HG03442 (cell line): ENCODE data around the gene ST6GAL1.

Experiments
- ATAC-seq: cut with Tn5 transposase; IDR thresholded peaks from one replicate; pipeline ENCODE4 v1.9.1; 2021; ENCODE audit warnings: mild to moderate bottlenecking, moderate library complexity; ENCODE audit not compliant: unreplicated experiment

ST6GAL1 gene

GRCh38 chr3:187103251-187103650 is 172.9 kb downstream of the ST6GAL1 start:
- ATAC-seq: no peak

DNA sequence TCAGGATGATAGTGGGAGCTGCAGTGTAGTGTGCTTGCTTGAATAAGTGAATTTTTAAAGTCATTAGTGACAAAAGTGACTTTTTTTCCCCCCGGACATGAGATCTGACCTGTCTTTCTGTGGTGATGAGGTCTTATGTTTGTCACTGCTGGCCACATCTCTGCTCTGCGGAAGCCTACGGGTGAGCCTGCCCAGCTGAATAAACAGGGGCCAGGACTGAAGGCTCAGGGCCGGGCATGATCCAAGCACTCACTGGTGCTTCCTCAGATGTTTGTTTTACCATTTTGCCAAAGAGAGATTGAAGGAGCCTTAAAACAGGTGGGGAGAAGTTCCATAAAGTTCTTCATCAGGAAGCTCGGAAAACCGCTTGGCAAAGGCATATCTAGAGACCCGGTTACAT is 174.0 kb downstream of the ST6GAL1 start:
- no peak for ATAC-seq

DNA sequence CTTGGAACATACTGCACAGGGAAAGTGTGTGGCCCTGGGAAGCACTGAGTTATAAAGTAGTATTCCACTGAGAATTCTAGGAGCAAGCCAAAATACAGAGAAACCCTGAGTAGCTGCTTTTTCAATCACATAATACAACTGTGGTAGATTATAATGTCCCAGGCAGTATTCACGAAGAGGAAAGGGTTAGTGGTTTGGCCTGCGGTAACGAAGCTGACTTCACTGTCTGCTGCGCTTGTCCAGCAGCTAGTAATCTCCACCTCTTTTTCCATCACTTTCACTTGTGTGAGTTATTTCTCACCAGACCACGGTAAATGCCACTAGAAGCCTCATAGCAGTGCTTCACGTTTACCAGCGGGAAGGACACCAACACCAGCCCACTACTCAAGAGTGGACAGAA is 174.6 kb downstream of the ST6GAL1 start:
- no peak for ATAC-seq

DNA sequence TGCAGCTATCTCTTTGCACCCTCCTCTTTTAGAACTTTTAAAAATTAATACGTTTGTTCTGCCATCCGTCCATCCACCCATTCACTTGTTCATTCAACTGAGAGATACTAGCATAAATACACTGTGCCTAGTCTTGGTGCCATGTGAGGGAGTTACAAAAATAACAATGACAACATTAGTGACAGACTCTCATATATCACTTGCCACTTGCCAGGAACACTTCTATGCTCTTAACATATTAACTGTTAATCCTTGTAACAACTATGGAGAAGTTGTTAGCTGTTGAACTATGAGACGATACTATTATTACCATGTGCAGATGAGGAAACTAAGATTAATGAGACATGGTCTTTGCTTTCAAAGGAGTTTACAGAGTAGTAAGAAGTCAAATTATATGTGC is 175.4 kb downstream of the ST6GAL1 start:
- no peak for ATAC-seq

GRCh38 chr3:187107989-187108388 is 177.7 kb downstream of the ST6GAL1 start:
- no peak for ATAC-seq

DNA sequence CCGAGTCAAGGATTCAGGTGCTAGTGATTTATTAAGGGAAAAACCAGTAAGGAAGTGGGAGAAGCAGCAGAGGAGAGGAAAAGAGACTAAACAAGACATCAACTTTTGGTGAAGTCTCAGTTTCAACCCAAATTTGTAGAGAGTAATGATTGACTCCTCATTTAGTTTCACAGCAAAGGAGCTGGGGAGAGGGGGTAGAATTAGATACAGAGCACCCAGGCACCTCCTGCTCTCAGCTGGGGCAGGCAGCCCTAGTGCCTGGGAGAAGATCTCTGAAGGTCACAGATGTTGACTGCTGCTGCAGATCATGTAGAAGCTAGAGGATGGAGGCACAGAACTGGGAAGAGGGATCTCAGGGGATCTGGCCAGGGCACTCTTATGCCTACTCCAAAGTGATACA is 179.8 kb downstream of the ST6GAL1 start:
- no peak for ATAC-seq

GRCh38 chr3:187112934-187113793 is 182.8 kb downstream of the ST6GAL1 start:
- ATAC-seq: no peak

DNA sequence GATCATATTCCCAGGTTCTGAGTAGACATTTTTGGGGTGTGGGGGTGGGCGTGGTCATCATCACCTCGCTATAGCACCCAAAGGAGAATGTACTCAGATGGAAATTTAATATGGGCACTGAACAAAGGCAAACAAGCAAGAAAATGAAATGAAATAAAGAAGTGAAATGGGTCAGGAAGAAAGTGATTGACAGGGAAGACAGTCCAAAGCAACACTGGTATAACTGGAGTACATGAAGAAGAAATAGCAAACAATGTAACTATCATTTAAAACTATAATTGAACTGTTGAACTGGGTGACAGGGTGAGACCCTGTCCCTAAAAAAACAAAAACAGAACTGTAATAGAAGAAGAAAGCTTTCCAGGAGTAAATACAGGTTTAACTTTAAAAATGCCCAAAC is 184.2 kb downstream of the ST6GAL1 start:
- no peak for ATAC-seq

DNA sequence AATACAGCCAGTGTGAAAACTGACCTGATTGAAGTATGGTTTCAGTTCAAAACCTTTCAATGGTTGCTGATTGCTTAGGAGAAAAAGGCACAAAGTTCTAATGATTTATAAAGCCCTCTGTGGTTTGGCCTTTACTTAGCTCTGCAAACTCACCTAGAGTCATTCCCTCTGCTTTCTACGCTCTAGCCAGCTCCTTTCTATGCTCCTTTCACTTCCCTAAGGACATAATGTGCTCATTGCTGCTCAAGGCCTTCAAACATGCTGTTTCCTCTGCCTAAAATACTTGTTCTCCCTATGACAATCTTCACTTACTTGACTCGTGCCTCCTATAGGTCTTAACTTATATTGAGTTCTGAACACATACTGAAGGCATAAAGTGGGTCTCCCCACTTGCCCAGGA is 190.0 kb downstream of the ST6GAL1 start:
- no peak for ATAC-seq

DNA sequence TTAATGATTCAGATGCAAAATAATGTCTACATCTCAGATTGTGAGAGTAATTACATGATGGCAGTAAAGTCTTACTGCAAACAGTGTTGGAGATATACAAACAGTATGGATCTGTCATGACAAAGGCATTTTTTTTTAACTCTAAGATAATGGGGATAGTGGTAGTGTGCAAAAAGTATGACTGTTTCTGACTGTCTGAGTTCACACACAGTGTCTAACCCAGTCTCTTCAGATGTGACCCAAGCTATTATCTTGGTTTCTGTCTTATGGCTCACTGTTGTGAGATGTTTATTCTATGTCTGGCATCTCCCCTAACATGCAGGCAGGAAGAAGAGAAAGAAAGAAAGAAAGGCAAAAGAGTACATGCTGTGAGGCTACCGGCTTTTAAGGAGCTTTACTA is 191.9 kb downstream of the ST6GAL1 start:
- ATAC-seq: no peak

DNA sequence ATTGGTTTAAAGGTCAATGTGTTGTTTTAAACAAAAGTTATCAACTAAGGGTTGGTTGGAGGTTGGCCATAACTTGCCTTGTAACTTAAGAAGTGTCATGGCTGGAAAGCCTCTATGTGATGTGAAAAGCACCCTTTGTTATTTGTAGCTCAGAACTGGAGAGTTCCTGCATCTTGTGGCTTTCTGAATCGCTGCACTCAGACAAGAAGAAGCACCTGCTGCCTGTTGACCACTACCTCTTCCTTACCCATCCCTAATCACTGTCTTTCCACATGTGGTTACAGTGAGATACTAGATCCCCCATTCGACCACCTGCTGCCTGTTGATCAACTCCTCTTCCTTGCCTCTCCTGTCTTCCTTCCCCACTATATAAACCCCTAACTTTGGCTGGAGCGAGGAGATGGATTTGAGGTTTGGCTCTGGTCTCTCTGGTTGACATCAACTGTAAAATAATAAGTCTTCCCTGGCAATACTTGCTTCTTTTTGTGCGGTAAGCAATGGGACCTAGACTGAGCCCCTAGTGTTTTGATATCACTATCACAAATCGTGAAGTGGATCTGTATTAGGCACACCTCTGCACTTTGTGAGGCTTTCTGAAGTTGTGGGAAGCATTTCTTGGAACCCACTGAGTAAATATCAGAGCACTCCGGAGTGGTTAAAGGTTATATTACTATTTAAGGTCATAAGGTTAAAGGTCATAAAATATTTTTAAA is 195.1 kb downstream of the ST6GAL1 start:
- ATAC-seq: no peak
